Breast epithelium (tissue), 3 donors: Measurements from ENCODE around the gene LRIF1.

Source experiments
- CTCF ChIP-seq, 3 donors: fragments of 450-650 bp; IDR thresholded peaks; one replicate each; pipeline ENCODE4 v1.5.1; 2016 to 2017; ENCODE audit warnings: antibody characterized with exemption in 3 of 3, mild to moderate bottlenecking in 3 of 3, moderate library complexity in 3 of 3
- POLR2A ChIP-seq: fragments of 450-650 bp; IDR thresholded peaks from one replicate; pipeline ENCODE4 v1.6.1; 2016; ENCODE audit warnings: antibody characterized with exemption, mild to moderate bottlenecking, moderate library complexity

DNA sequence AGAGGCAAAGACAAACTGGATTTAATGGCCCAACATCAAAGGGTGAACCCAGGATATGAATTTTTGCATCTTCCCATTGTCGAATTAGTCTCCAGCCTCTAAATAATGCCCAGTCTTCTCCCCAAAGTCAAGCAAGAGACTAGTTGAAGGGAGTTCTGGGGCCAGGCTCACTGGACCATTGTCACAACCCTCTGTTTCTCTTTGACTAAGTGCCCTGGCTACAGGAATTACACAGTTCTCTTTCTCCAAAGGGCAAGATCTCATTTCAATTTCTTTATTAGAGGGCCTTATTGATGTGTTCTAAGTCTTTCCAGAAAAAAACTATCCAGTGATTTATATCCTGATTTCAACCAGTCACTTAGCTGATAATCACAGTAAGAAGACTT is 64.3 kb downstream of the LRIF1 start:
- TF ChIP-seq CTCF (IDR thresholded peaks at IDR 0.05) = no peak
- no peak for TF ChIP-seq POLR2A
